GM10847 (cell line): ENCODE data around the gene TSPOAP1.

Source experiments
- POLR2A ChIP-seq: IDR thresholded peaks from 2 replicates; pipeline ENCODE4 v1.6.1; 2011; ENCODE audit not compliant: insufficient read length; ENCODE audit errors: extremely low read depth

Gene TSPOAP1

DNA sequence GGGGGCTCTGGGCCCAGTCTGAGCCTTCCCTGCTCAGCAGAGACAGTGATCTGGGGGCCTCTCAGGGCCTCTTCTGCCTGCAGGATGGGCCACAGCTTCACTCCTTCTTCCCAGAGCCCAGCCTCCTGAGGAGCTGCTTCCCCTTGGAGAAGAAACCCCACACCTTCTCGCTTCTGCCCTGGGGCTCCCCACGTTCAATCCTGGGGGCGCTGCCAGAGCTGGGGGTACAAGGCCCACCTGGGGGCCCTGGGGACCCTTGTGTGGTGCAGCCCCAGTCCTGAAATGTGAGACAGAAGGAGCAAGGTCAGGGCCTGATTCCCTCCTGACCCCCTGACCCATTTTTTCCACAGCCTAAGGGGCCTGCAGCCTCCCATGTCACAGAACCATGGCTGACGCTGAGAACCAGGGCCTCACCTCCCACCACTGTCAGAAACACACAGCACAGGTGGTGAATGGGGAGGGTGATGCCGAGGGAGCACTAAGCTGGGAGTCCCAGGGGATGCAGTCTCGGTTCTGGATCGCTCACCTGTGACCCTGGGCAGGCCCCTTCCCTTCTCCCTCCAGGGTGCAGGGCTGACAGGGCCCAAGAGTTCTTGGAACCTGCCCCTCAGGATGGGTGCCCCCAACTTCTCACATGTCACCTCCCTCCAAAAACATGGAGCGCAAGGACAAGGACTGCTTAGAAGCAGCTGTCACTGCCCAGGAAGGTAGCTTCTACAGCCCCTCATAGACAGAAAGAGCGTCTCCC lies 26.2 kb downstream of the TSPOAP1 start:
- no peak for TF ChIP-seq POLR2A

DNA sequence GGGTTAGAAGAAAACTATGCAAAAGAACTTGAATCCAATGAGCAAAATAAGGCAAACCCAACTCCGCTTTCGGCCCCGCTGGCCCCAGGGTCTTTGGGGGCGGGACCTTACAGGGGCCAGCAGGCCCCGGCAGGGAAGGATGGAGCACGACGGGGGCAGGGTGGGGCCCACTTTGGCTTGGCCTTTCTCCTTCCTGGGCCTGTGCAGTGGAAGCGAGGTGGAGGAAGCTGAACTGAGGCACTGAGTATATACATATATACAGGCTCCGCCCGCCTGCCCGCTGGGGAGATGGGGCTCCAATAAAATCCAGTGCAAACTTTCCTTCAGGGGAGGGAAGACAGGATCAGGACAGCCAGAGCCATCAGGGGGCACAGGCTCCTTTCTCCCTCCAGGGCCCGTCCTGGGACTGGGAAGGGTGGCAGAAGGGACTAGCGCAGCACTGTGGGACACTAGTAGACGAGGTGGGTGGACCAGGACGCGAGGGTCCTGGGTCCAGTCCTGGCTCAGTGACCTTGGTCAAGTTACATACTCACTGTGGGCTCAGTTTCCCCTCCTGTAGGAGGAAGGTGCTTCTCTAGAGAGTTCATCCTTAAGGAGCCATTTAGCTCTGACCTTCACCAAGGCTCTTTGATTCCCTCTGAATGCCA lies 27.0 kb downstream of the TSPOAP1 start:
- no peak for TF ChIP-seq POLR2A

DNA sequence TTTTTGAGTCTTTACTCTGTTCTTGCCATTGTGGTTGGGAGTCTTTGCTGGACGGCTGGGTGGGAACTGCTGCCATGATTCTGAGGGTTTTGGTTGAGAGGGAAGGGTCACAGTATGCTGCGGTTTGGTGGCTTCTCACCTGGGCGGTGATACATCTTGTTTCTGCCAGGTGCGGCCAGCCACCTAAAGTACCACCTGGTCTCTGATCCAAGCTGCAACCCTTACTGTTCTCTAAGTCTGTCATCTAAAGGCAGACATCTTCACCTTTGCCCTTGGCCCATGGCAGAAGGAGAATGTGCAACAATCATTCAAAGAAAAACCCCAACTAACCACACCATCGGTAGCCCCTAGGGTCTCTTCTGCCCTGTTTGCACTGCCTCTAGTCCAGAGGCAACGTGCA lies 28.3 kb downstream of the TSPOAP1 start:
- TF ChIP-seq POLR2A: no peak

DNA sequence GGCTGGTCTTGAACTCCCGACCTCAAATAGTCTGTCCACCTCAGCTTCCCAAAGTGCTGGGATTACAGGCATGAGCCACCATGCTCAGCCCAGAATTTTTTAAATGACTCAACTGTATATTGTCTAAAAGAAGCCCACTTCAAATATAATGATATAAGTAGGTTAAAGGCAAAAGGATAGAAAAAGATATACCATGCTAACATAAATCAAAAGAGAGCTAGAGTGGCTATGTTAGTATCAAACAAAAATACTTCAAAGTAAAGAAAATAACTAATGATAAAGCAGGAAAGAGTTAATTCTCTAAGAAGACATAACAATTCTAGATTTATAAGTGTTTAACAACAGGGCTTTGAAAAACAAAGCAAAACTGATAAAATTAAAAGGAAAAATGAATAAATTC lies 34.6 kb downstream of the TSPOAP1 start:
- TF ChIP-seq POLR2A: no peak

DNA sequence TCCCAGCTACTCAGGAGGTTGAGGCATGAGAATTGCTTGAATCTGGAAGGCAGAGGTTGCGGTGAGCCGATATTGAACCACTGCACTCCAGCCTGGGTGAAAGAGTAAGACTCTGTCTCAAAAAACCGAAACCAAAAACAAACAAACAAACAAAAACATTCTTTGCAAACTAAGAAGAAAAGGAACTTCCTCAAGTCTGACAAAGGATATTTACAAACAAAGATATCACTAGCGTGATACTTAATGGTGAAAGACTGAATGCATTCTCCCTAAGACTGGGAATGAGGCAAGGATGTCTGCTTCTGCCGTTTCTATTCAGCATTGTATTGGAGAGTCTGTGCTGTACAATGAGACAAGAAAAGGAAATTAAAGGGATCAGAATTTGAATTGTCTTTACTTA lies 37.3 kb downstream of the TSPOAP1 start:
- no peak for TF ChIP-seq POLR2A

DNA sequence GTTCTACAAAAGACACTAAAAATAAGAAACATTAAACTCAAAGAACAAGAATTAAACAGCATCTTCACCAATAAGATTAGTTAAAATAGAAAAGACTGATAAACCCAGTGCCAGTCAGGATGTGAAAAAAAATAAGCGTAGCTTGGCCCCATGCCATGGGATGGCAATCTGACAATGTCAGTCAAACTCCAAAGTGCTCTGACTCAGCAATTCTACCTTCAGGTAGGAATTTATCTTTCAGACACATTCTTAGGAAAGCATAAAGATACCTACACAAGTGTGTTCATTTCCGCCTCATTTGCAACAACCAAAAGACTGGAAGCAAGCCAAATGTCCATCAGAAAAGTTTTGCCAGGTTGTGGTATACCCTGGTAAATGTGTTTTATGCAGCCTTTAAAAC lies 38.7 kb downstream of the TSPOAP1 start:
- no peak for TF ChIP-seq POLR2A

DNA sequence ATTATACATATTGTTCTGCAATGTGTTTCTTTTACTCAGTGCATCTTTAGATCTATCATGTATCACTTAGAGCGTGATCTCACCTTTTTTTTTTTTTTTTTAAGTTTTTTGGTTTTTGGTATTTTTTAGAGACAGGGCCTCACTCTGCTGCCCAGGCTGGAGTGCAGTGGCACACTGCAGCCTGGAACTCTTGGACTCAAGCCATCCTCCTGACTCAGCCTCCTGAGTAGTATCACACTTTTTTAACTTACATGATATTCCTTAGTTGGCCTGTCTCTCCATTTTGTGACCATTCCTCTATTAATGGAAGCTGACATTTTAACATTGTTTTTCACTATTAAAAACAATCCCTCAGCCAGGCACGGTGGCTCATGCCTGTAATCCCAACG lies 43.2 kb downstream of the TSPOAP1 start:
- TF ChIP-seq POLR2A: no peak

DNA sequence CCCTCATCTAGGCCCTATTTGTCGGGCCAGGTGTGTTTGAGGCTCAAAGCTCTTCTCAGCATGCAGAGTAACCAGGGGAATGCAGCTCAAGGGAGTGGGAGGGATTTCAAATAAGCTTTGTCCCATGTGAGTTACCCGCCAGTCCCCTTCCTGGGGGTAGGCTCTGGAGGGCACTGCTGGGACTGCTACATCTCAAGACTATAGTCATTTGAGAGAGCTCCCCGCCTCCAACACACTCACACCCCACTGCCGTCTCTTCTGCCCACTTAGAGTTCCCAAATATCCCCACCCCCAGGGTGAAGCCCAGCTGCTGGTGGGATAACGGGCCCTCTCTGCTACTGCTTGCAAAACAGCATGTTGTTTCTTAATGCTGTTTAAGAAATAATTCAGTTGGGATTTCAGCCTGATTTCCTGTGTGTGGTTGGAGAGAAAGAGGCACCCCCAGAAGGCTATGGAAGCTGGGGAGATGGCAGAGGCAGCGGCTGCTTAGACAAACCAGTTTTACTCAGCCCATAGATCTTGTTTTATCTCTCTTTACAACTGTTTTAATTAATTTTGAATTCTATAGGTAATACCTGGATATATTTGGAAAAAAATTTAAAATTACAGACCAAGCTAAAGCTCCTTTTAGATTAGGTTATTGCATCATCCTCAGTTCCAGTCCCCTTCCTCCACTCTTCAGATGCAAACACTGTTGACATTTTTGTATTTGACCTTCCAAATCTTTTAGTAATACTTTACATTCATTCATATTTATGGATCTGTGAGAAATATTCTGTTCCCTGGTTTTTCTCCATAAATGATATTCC lies 43.8 kb downstream of the TSPOAP1 start:
- TF ChIP-seq POLR2A: no peak

DNA sequence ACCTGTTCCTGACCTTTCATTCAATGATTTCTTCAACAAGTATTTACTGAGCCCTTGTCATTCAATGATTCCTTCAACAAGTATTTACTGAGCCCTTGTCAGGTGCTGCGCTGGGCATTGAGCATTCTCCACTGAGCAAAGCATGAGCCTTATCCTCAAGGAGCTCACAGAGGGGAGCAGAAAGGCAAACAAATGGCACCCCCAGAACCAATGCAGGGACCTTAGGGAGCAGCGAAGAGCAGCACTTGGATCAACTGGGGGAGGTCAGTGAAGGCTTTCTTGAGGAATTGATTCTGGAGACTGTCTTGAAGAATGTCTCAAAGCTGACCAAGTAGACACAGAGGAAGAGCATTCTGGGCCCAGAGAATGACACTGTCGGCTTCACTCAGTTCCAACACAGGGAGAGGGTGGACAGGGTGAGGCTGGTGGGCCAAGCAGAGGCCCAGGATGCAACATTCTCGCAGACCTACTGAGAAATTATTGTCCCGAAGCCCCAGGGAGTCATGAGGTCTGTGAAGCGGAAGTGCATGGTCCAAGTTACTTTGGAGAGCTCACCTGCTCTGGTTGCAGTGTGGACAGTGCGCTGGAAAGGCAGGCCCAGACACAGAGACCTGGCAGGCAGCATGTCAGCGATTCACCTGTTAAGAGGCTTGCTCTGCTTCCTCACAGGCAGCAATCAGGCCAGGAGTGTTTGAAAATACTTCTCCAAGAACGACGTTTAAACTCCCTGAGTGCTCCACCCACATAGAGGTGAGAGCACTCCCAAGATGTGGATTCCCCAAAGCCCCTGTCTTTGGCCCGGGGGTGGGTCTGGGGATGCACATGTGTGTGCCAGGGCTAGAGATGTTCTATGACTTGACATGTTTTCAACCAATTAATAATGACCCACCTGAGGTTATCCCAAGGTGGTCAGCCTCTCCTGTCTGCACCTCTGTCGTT lies 44.7 kb downstream of the TSPOAP1 start:
- TF ChIP-seq POLR2A: no peak

DNA sequence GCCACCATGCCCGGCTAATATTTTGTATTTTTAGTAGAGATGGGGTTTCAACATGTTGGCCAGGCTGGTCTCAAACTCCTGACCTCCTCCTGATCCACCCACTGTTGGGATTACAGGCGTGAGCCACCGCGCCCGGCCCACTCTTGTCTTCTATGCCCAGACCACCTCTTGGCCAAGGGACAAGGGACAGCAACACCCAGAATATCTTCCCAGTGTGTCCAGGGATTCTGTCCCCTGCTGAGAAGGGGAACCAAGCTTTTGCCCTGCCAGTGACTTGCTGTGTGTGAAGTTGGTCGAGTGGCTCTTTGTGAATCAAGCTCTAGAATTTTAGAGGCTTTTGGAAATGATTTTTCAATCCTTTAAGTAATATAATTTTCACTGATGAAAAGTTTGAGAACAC lies 46.2 kb downstream of the TSPOAP1 start:
- TF ChIP-seq POLR2A: no peak

DNA sequence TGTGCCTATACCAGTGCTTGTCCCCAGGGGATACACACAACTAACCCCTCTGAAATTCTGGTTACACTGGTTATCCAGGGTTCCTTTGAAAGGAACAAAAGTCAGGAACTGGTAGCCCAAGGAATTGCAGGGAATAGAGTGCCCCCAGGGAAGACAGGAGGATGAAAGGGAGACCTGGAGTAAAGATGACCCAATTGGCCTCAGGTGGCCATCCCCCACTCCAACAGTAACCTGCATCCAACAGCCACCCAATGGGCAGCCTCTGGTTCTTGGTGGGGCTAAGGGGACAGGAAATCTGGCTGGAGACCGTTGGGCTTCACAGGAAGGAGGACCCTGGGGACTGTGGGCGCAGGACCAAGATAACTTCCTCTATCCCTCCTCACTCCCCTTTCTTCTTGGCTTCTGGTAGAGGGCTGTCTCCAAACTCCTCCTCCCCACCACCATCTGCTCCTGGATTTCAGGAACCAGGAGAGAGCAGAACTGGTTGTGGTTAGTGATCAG lies 47.0 kb downstream of the TSPOAP1 start:
- TF ChIP-seq POLR2A: no peak

DNA sequence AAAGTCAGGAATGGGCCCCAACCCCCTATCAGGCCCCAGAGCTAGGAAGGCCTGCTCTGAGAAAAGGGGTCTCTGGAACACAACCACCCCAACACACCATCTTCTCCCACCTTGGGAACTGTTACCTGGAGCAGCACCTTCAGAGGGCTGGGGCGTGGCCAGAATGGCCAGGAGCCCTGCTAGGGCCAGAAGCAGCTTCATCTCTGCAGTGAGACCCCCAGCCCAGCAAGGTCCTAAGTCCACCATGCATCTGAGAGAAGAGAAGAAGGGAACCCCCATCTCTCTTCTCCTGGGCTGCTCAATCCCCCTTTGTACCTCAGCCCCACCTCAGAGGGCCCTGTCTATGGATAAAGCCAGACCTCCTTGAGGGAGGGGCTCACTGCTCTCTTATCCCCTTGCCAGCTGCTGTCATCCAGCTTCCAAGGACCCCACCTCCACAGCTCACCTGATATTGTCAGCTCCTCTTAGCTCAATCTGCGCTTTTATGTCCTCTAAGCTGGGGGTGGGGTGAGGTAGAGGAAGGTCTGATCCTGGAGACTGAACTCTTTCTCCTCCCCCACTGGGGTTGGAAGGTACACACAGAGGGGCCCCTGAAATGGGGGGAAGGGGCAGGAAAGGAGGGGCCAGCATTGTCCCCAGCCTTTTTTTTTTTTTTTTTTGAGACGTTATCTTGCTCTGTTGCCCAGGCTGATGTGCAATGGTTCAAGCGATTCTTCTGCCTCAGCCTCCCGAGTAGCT lies 47.9 kb downstream of the TSPOAP1 start, which contains the start of gene MPO:
Gene MPO (minus strand): TSS at position 456 of the 738 bp plus-strand sequence. CDS start 177 bp downstream, at position 279.
- TF ChIP-seq POLR2A: no peak

DNA sequence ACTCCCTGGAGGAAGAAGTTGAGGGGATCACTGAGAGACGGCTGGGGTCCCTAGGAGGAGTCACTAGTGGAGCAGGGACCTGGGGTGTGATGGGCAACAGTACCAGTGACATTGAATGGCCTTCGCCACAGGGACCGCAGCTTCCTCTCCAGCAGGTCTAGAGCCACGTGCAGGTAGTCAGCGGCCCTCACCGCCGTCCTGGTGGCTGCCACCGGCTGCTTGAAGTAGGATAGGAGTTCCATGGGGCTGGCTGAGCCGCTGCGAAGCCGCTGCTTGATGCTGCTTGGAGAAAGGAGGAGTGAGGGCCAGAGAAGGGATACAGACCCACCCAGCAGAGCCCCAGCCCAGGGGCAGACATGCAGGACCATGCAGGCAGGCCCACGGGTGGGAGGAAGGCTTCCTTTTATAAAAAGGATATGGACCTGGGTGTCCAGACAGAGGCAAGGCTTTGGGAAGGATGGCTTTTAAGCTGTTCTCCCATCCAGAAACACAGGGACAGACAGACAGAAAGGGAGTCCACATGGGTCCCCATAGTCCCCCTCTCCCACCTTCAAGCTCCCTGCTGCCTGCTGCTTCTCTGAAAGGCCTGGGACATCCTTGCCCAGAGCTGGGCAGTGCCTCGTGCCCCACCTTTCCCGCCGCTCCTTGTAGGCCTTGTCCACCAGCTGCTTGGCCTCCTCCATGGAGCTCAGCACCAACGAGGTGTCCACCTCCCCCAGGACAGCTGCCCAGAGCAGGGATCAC lies 48.7 kb downstream of the TSPOAP1 start:
- no peak for TF ChIP-seq POLR2A
